Activated T-cell treated with anti-CD3 and anti-CD28 coated beads for 4 hours (primary cell): ENCODE measurements around the gene TSPAN18.
A peak's percentile ranks its signal among the peaks of the same experiment; 100 is the strongest.

Experiments used
- DNase-seq: peaks from one replicate; pipeline ENCODE4 v3.0.0-alpha.2; 2020

TSPAN18 gene

DNA sequence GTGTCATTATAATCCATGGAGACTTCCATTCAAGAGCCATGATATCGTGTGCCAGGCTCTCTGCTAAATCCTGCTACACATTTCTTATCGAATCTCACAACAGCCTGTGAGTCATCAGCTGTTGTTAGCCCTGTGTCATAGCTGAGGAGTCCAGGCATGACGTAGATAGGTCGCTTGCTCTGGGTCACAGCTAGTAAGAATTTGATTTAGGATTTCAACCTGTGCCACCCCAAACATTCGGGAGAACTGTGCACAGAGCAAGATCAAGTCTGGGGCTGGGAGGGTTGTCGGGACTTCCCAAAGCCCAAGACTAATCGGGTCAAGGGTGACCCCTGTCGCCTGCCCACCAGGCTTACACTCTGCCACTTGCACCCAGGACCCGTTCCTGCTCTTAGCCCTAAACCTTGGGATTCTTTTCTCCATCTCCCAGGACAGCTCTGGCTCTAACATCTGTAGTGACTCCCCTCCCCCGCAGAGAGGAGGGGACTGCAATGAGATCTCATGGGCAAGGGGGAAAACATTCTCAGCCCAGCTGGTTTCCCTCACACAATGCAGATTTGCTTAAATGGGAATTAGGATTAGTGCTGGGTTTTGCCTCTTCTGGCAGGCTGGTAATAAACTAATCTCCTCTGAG, 34.3 kb downstream of the TSPAN18 start:
- DNase-seq = no peak

DNA sequence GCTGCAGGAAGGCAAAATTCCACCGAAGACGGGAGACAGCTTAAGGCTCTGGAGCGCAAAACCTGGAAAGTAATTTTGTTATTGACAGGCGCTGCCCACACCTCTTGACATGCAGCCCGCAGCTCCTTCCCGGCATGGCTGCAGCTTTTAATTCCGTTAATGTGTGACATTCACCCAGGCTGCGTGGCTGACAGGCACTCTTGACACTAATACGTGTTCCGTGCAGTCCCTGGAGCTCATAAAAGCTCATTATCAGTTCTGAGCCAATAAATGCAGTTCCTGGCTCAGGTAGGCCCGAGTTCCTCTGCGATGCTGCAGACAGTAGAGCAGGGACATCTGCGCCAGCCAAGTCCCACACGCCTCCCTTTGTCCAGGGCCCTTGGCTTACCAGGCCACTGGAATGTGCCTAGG, 34.8 kb downstream of the TSPAN18 start:
- no peak for DNase-seq

DNA sequence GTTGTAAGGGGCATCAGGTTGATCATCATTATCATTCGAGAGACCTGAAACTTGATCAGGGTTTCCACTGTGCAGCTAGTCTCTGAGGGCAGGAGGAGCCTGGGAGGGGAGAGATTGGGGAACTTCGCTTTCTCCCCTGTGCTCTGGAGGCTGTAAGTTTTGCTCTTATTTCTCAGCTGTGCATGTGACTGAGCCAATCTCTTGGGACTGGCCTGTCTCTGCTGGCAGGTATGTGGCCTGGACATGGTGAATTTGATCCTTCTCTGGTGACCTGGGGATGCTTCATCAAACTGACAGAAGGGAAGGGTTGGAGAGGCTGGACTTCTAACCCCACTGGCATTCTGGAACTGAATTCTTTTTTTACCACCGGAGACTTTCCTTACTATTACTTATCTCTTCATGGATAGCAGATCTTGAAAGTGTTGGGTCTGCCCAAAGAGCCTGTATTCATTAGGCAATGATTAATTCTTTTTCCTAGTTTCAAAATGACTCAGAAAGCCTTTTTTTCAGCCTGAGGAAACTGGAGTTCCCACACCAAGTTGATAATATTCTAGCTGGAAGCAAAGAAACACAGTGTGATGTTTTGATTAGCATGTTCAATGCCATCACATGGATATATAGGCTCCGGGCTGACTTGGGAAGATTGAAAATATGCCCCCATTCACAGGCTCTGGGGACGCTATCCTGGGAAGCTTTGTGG, 36.5 kb downstream of the TSPAN18 start:
- no peak for DNase-seq

GRCh38 chr11:44764583-44764982, 37.8 kb downstream of the TSPAN18 start:
- DNase-seq = no peak

GRCh38 chr11:44765026-44765595, 38.3 kb downstream of the TSPAN18 start:
- DNase-seq = no peak

- DNase-seq = no peak
These were observed 38.9 kb downstream of the TSPAN18 start for GRCh38 chr11:44765676-44766075.

GRCh38 chr11:44766112-44766971, 39.6 kb downstream of the TSPAN18 start:
- DNase-seq = no peak

DNA sequence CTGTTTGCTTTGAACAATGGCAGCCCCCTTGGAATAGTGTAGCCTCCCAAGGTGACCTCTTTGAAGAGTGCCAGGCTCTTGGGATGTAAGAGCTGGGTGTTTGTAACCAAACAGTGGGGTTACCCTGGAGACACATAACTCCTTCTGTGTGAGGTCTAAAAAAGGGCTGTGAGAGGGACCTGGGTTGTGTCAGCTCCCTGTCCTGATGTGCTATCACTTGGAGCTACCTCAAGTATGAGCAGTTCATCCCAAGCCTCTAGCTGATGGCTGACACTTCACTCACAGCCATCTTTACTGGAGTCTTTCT, 40.2 kb downstream of the TSPAN18 start:
- DNase-seq = no peak

DNA sequence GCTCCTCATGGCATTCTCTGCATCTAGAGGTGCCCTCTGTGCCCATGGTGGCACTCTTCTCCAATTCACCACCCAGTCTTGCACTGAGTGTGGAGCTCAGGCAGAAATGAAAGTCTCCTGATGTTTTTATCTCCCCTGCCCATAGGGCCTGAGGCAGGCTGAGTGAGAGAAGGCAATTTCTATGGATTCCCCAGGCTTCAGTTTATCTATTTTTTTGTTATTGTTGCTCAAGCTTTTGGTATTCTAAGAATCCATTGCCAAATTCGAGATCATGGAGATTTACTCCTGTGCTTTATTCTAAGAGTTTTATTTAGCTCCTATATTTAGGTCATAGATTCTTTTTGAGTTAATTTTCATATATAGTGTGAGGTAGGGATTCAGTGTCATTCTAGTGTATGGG, 40.7 kb downstream of the TSPAN18 start:
- DNase-seq = no peak

- no peak for DNase-seq
These were observed 43.6 kb downstream of the TSPAN18 start for GRCh38 chr11:44770401-44770800.

- no peak for DNase-seq
These were observed 44.5 kb downstream of the TSPAN18 start for GRCh38 chr11:44771252-44771734.

DNA sequence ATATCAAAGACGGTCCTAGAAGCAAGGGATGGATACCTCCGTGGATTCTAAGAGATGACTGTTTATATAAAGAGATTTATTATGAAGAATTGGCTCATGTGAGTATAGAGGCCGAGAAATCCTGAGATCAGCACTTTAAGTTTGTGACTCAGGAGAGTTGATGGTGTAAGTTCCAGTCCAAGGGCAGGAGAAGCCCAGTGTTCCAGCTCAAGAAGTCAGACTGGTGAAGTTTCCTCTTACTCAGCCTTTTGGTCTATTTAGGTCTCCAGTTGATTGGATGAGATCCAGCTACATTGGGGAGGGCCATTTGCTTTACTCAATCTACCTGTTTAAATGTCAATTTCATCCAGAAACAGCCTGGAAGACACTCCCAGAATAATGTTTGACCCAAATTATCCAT, 45.1 kb downstream of the TSPAN18 start:
- no peak for DNase-seq

- no peak for DNase-seq
These were observed 46.7 kb downstream of the TSPAN18 start for GRCh38 chr11:44773351-44773965.

GRCh38 chr11:44774108-44774507, 47.3 kb downstream of the TSPAN18 start:
- no peak for DNase-seq

DNA sequence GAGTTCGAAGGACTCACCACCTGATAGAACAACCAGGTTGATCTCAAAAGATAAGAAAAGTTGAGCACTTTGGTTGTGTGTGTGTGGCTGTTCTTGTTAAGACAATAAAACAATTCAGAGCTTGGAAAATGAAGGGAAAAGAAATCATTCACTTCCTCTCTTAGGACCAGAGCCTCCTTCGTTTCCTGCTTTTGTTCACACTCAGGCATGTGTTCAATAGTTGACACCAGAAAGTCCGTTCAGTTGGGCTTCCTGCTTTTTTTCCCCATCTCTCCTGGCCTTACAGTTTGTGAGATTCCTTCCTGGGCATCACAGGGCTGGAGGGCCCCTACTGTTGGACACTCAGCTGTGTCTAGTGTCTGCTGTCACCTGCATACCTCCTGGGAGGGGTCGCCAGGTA, 48.0 kb downstream of the TSPAN18 start:
- DNase-seq = no peak

DNA sequence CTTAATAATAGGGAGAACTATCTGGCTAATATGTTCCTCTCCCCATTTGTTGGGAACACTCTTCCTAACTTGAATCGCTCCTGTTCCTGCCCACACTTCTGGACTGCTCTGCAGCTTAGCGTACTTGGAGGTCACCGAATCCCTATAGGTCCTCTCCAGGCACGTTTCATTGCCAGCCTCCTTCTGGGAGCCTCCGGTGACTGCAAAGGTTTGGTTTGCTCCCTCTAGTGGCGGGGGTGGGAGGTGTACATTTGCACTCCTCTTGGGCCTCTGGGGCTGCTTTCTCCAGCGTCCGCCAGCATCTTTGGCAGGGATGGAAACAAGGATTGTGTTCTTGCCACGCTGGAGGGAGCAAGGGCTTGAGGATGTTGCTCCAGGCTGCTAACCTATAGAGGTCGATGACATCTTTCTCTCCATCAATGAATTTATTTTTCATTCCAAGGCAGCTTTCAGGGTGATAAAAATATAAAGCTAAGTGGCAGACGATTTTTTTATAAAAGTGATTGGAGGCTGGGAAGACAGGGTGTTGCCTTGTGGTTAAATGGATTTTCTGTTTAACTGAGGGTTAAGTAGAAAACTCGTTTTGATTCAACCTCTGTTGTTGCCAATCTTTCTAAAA, 48.7 kb downstream of the TSPAN18 start:
- DNase-seq = peak; percentile 45

DNA sequence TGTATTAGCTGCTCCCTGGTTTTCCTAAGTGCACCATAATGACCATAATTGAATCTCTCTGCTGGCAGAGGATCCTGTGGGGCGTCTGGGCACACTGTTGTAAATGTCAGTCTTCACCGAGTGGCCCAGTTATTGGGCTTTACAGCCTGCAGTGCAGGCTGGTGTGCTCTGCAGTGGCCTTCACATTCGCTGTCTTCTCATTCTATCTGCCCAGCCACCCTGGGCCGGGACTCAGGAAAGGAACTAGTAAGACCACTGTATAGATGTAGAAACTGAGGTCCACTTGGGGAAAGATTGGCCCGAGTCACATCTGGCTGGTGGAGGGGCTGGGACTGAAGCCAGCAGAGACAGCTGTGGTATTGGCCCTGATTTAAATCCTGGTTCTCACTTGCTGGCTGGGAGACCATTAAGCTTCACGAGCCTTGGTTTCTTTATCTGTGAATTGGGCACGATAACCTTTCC, 49.3 kb downstream of the TSPAN18 start:
- no peak for DNase-seq

- DNase-seq = no peak
These were observed 49.9 kb downstream of the TSPAN18 start for GRCh38 chr11:44776551-44777208.

GRCh38 chr11:44777209-44778194, 50.7 kb downstream of the TSPAN18 start:
- no peak for DNase-seq
